NCI-H1417 (cell line): ENCODE data around the gene LYPD1.

Experiments
- DNase-seq, 3 experiments: peaks; one replicate each; lab custom pipeline; 2025; lab: John Stamatoyannopoulos, UW

The LYPD1 gene

GRCh38 chr2:132632000-132632649 is 37.9 kb downstream of the LYPD1 start:
- no peak for DNase-seq

DNA sequence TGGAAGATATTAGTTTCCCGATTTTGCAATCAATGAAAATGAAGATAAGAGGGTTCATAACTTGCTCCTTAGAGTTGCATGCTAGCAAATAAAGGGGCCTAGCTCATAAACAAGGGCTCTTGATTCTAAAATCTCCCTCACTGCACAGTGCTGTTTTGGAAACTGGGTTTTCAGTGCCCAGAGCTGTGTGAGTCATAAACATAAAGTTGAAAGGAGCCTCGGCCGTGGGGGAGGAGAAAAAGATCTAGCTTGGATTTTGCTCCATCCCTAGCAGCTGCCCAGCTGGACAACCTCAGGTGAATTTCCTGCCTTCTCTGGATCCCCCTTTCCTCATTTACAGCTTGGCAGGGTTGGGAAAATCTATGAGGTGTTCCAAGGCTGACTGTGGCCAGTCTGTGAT is 42.5 kb downstream of the LYPD1 start:
- DNase-seq: no peak

DNA sequence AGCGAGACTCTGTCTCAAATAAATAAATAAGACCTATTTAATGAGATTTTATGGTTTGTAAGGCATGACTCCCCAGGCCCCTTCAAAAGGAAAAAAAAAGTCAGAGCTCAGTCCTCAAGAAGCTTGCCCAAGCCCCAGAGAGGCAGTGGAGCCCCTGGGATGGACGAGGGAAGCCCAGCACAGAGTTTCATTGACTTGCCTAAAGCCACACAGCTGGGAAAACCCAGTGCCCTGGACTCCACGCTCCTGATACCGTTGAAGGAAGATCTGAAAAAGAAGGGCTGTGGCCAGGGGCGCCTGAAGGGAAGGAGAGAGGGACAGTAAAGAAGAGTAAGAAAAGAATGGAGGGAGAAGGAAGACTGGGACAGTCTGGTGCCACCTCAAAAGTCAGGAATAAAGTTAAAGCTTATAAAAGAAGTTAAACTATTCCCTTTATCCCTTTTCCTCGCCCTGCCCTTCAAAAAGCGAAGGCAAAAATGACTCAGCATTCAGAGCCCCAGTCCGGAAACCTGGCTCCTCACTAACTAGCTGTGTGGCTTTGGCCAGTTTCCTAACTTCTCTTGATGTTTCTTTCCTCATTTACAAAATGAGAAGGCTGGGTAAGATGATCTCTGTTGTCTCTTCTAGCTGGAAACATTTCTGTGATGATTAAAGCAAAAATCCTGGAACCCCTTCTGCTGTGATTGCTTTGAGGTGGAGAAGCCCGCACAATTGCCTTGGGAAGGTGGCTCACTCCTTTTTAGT is 46.7 kb downstream of the LYPD1 start:
- DNase-seq: no peak

GRCh38 chr2:132621131-132621875 is 48.7 kb downstream of the LYPD1 start:
- peak in 2 of 3 experiments; percentile 0 to 41 for DNase-seq

DNA sequence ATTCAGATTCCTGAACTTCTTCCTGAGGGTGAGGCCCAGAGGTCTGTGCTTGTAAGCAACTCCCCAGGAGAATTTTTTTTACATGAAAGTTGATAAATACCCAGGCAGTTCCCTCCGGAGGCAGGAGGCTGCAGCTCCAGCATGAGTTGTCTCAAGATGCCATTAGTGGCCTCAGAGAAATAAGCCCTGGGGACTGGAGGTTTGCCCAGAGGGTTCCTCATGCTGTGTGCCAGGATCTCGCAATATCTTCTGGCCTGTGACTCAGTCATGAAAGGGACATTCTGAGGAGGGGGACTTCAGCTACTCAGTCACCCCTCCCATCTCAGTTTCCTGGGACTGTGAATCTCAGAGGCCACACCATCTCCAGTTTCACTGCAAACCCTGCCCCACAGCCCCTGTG is 49.9 kb downstream of the LYPD1 start:
- no peak for DNase-seq

DNA sequence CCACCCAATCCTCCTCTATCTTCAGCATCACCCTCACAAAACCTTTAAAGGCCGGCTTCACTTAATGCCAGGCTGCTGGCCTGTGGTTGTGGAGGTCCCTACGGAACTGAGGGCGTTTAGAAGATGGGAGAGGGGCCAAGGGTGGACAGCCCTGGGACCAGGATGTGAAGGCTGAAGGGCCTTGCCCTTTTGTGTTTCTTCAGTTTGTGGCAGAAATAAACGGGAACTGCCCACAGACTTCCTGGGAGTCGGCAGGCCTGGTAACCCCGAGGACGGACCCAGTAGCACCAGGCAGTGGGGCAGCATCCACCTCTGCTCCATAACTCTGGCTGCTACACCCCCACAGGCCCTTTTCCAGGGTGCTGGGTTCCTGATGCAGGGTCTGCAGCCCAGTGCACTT is 51.3 kb downstream of the LYPD1 start:
- no peak for DNase-seq

- DNase-seq: no peak
These were observed 52.0 kb downstream of the LYPD1 start for GRCh38 chr2:132617989-132618388.

- peak in 2 of 3 experiments; percentile 28 to 69 for DNase-seq
These were observed 54.5 kb downstream of the LYPD1 start for GRCh38 chr2:132615329-132616085.

- DNase-seq: no peak
These were observed 58.3 kb downstream of the LYPD1 start for GRCh38 chr2:132611719-132612118.

- DNase-seq: peak in 1 of 3 experiments; percentile 36
These were observed 60.7 kb downstream of the LYPD1 start for GRCh38 chr2:132609101-132609890.

DNA sequence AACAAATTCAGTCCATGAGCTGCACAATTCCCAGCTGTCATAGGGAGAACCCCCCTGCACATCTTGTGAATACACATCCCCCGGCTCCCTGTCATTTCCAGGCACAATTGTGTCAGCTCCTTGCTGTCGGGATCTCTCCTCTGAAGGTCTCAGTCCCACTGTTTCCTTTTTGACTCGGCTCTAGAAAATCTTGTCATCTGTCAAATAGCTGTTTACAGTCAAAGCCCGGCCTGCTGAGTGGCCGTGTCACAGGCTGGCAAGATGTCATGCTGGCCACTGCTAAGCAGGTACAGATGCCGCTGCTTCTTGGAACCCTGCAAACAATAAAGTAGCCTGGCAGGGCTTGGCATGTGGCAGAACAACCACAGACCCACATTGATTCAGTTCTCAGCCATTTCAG is 61.7 kb downstream of the LYPD1 start:
- no peak for DNase-seq

DNA sequence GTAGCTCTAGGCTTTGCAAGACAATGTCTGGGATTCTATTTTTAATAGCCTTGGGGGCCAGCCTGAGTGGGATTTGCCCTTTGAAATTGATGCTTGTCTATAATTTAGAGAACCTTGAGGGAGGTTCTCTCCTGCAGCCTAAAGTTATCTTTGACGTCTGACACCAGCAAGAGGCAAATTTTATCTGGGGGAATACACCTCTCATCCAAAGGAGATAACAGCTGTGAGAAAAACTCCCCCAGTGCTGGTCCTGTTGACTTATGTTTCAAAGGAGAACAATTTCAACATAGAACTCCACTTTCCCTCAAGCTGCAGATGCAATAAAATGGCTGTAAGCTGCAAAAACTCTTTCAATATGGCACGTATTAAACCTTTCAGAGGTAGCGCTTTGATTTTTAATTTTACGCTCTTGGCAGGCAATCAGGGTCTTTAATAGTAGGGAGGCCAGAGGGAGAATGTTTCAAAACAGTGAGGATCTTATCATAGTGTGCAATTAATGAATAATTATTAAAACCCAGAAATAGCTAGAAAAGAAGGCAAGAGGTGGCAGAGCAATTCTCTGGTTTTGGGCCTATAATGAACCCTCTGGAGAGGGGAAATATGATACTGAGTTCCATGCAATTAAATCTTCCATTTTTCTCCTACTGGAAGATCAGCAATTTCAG is 62.4 kb downstream of the LYPD1 start:
- peak in 1 of 3 experiments; percentile 4 for DNase-seq

DNA sequence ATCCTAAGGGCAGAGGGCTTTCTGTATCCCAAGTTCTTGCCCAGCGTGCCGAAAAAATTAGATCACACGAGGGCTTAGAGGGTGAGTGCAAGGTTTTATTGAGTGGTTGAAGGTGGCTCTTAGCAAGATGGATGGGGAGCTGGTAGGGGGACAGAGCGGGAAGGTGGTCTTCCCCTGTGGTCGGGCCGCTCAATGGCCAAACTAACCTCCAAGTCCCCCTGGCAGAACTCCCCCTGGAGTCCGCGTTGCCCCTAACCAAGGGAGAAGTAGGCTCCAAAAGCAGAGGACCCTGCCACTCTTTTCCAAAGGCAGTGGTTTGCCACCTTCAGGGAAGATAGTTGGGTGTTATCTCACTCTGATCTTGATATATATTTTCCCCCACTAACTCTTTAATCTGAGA is 63.4 kb downstream of the LYPD1 start:
- no peak for DNase-seq

DNA sequence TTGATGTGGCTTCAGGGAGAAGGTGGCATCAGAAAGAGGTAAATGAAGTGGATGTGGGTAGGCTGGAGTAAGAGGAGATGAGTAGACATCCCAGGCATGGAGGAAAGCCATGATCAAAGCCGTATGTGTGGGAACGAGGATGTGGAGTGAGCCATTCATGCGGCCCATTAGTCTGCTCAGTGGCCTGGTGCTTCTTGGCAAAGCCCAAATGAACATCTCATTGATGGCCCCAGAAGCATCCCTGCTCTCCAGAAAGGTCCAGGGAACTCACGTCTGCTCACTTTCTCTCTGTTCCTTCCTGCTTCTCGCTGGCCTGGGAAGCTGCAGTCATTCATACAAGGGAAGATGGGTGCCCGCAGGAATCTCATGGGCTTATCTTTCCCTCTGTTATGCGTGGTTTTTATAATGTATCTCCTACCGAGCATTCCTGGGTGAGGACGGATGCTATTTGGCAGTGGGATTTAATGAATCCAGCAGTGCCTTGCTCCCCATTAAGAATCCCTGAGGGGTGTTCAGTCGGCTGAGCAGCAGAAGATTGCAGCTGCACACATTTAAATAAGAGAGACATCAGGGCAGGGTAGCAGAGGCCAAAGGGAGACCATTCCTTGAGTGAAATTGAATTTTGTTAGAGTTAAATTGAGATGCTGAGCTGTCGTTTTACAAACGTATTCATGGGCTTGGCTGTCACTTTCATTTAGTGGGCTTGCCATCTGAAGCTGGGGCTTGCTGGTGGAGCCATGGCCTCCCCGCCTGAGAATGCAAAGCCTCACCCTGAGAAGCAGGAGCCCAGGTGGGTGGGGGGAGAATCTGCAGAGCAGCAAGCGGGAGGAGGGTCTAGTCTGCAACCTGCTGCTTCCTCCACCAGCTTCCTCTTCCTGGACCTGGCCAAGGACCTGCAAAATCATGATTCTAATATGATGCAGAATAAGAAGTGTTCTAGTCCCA is 64.5 kb downstream of the LYPD1 start:
- DNase-seq: no peak

GRCh38 chr2:132604561-132604960 is 65.4 kb downstream of the LYPD1 start:
- no peak for DNase-seq

DNA sequence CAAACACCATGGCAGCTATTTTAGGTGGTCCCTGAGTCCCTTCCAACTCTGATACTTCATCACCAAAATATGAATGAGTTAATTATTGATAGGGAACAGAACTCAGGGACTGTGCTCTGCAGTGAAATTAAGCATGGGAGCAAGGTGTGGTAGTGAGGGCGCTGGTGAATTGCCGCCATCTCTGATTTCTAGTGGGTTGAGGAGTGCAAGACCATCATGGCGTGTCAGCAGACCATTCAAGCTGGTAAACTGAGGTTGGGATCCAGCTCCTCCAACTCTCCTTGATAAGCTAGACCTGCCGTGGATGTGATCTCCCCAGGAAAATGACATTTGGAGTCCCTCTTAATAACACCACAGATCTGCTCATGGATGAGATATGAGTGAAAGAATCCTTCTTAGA is 70.4 kb downstream of the LYPD1 start:
- DNase-seq: no peak

- DNase-seq: no peak
These were observed 71.5 kb downstream of the LYPD1 start for GRCh38 chr2:132598536-132598935.

DNA sequence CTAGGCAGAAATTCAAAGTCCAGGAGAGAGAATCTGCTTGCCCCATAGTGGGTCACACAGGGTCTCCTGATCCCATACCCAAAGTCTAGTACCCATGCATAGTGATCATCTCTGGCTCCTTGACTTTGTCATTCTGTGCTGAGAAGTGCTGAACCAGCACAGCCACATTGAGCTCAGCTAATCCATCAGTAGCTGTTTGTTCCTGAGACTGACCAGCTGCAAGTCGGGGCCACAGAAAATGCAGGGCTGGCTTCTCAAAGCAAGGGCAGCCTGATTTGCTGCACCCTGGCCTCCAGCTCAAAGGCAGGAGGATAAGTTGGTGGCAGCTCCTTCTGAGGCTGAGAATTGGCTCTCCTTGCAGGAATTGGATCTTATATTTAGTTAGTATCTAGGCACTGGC is 72.2 kb downstream of the LYPD1 start:
- no peak for DNase-seq

DNA sequence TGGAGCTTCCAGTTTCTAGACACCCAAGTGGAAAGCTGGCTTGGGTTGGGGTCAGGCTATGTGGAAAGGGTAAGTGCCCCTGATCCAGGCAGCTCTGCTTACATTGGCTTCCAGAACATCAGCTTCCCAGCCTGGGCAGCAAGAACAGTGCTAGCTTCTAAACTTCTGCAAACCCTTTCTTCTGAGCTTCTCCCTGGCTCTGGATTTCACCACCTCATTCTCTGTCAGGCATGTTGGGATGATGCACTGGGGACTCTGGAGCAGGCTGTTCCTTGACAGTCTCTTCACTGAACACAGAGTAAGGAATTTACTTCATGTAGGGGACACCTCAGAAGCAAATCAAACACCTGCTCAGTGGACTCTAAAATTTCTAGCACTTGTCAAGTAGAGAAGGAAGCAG is 72.8 kb downstream of the LYPD1 start:
- DNase-seq: no peak

DNA sequence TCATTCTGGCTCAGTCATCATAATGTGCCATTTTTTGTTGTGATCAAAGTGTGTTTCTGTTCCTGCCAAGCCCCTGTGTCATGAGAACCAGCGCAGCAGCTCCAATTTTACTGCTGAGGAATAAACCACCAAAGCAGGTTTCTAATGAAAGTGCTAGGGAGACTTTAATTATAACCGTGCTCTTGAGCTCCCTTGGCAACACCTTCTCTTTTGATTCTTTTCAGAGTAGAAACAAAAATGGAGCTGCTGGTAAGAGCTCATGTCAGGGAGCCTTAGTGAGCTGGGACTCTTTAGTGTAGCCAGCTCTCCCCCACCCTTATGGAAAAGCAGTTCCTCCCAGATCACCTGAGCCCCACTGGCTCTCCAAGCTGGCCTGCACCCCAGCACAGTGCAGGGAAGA is 74.3 kb downstream of the LYPD1 start:
- peak in 1 of 3 experiments; percentile 0 for DNase-seq
